Bronchus fibroblast of lung (primary cell): Measurements from ENCODE around the gene POLR1B. TPM values are rescaled to one million over a fixed set of nuclear protein-coding genes. Genes with fewer than 3 reads are reported as not detected.

Source experiments
- total RNA-seq: library from RNA; depleted of rRNA; stranded (reverse); fragments of >200 nt; gene quantifications from 2 replicates; pipeline ENCODE4 v1.2.3, GENCODE V29; 2015

The POLR1B gene, protein sequence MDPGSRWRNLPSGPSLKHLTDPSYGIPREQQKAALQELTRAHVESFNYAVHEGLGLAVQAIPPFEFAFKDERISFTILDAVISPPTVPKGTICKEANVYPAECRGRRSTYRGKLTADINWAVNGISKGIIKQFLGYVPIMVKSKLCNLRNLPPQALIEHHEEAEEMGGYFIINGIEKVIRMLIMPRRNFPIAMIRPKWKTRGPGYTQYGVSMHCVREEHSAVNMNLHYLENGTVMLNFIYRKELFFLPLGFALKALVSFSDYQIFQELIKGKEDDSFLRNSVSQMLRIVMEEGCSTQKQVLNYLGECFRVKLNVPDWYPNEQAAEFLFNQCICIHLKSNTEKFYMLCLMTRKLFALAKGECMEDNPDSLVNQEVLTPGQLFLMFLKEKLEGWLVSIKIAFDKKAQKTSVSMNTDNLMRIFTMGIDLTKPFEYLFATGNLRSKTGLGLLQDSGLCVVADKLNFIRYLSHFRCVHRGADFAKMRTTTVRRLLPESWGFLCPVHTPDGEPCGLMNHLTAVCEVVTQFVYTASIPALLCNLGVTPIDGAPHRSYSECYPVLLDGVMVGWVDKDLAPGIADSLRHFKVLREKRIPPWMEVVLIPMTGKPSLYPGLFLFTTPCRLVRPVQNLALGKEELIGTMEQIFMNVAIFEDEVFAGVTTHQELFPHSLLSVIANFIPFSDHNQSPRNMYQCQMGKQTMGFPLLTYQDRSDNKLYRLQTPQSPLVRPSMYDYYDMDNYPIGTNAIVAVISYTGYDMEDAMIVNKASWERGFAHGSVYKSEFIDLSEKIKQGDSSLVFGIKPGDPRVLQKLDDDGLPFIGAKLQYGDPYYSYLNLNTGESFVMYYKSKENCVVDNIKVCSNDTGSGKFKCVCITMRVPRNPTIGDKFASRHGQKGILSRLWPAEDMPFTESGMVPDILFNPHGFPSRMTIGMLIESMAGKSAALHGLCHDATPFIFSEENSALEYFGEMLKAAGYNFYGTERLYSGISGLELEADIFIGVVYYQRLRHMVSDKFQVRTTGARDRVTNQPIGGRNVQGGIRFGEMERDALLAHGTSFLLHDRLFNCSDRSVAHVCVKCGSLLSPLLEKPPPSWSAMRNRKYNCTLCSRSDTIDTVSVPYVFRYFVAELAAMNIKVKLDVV
- total RNA-seq, result 10.7 and 10.8 TPM in 2 replicates

GRCh38 chr2:112542123-112542983, at the start of gene POLR1B:
TSS of gene POLR1B (plus strand) at chr2:112542465. CDS start at chr2:112542495, 30 bp downstream.

DNA sequence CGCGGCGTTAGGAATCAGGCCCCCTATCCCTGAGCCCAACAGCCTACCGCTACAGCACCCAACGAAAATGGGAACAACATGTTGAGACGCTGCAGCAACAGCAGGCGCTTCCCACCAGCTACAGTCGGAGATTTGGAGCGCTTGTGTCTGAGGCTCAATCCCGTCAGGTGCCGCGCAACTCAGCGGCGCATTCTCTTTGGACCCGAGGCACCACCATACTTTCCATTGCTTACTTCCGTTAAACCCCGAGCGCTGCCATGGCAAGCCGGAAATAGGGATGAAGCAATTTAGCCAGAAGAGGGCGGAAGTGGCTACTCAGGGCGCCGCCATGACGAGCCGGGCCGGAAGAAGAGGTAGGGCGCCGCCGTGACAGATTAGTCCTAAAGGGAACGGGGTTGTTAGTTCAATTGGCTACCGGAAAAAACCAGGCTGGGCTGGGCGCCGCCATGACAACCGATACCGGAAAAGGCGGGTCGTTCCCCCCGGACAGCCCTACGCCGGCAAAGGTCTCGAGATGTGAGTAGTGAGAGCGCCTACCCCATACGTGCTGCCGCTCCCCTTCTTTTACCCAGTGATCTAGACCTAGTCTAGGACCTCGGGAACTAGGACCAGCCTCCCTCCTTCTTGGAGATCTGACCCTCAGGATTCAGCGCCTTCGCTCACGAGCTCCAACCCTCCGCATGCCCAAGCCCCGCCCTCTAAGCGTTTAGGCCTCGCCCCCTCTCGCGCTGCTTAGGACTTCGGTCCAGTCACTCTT, 42.0 kb downstream of the POLR1B start, which contains the start of gene CHCHD5:
CHCHD5 (plus strand) TSS at position 476 of the 757 bp plus-strand sequence; CDS start at position 515, 39 bp downstream.

Other genes with a start within 250 kb of the POLR1B start
- 1.6 and 2.4 TPM in 2 replicates for gene RGPD8, start 108.8 kb upstream of the POLR1B start, total RNA-seq
- gene TTL, start 60.3 kb upstream of the POLR1B start, total RNA-seq, result 33.0 and 38.9 TPM in 2 replicates
- 28.1 and 33.0 TPM in 2 replicates for gene CHCHD5, start 42.1 kb downstream of the POLR1B start, total RNA-seq
- gene SLC20A1, start 103.5 kb downstream of the POLR1B start, total RNA-seq, result 49.7 and 51.4 TPM in 2 replicates
- gene NT5DC4, start 178.6 kb downstream of the POLR1B start, total RNA-seq, result not detected in 2 replicates
- 18.6 and 19.8 TPM in 2 replicates for gene CKAP2L, start 222.1 kb downstream of the POLR1B start, total RNA-seq
- gene IL1A, start 242.0 kb downstream of the POLR1B start, total RNA-seq, result under 0.01 TPM in 1 of 2 replicates, not detected in the other